Mesodermal cell (in vitro differentiated cells): ENCODE results near the gene SPATA13.

Source experiments
- H3K27ac ChIP-seq: 2 replicates; pipeline ENCODE4 v1.7.0; 2013; ENCODE audit warnings: mild to moderate bottlenecking, low read depth, low read length, moderate library complexity; ENCODE audit not compliant: severe bottlenecking
- H3K36me3 ChIP-seq: 2 replicates; pipeline ENCODE4 v1.7.1; 2013; ENCODE audit warnings: mild to moderate bottlenecking, low read length, moderate library complexity; ENCODE audit not compliant: control insufficient read depth, insufficient read depth
- H3K4me1 ChIP-seq: one replicate; pipeline ENCODE4 v1.7.1; 2013; ENCODE audit warnings: mild to moderate bottlenecking, low read length; ENCODE audit not compliant: insufficient read depth, control insufficient read depth, poor library complexity, severe bottlenecking
- H3K4me3 ChIP-seq: 2 replicates; pipeline ENCODE4 v1.7.0; 2013; ENCODE audit warnings: low read length, control low read depth, mild to moderate bottlenecking; ENCODE audit not compliant: insufficient read depth, poor library complexity, severe bottlenecking; ENCODE audit errors: extremely low read depth
- H3K9me3 ChIP-seq: 2 replicates; pipeline ENCODE4 v1.7.1; 2013; ENCODE audit warnings: mild to moderate bottlenecking, low read length, moderate library complexity; ENCODE audit not compliant: control insufficient read depth
- WGBS, 2 experiments: methylation state at CpG; one replicate each; pipeline ENCODE4 v1.1.5; 2013; ENCODE audit warnings: missing lambda C conversion rate in 2 of 2; ENCODE audit not compliant: insufficient coverage in 2 of 2; 5-methylcytosine and 5-hydroxymethylcytosine counted together

The SPATA13 gene

DNA sequence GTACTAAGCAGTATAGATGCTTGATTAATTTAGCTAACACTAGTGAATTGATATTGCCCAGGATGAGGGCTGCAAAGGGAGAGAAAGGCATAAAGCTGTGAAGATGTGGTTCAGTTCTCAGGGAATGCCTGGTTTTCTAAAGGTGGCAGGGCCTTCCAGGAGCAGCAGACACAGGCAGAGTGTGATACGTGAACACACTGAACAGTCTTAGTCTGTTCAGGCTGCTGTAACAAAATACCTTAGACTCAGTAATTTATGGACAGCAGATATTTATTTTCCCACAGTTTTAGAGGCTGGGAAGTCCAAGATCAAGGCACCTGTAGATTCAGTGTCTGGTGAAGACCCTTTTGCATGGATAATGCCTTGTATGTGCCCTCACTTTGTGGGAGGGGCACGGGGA, 8.7 kb upstream of the SPATA13 start:
- Histone ChIP-seq H3K36me3 (no peaks in the 10 kb centered on the region), H3K27ac (no peak overlapping the region), H3K4me3 (no peak overlapping the region), H3K9me3 (no peaks in the 10 kb centered on the region), H3K4me1 (peaks cover 25% of the 10 kb centered on the region)
- WGBS, 2 experiments: 92 to 93% methylated on average over 2 of the region's 2 CpGs

DNA sequence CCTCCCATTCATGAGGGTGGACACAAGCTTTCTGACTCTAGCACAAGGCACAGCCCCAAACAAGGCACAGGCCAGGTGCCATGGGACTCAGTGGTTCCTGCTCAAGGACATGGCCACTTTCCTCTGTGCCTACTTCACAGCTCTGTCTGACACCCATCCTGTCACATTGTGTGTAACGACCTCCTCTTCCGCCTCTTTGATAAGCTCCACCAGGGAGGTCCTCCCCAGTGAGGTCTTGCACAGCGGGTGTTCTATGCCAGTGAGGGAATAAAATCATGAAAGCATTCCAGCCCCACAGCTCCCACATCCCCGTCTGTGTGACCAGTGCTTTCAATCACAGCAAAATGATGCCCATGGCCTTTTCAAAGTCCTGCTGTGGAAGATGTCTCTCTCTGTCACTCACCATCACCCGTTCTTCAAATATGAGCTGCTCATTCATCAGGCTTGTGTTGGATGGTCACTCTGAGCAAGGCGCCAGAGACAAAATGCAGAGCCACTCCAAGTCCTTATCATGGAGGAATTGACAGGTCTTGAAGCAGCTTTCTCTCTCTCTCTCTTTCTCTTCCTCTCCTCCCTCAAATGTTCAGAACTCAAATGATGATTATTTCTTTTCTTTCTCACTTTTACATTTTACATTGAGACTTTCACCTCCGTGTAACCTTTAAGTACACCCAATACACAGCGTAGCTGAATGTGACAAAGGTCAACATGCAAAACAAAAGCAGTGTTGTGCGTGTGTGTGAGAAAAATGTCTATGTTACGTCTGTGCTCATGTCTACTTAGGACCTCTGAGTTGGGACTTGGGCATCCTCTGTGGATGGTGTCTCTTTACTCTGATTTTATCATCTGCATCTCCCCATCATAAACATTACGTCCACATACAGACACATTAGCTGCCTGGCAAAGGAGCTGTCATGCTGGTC, 8.0 kb upstream of the SPATA13 start:
- Histone ChIP-seq H3K27ac (no peak overlapping the region), H3K4me1 (peaks cover 18% of the 10 kb centered on the region), H3K4me3 (no peak overlapping the region), H3K9me3 (no peaks in the 10 kb centered on the region), H3K36me3 (no peaks in the 10 kb centered on the region)
- WGBS, 2 experiments: 79 to 80% methylated on average over 5 to 7 of the region's 11 CpGs

DNA sequence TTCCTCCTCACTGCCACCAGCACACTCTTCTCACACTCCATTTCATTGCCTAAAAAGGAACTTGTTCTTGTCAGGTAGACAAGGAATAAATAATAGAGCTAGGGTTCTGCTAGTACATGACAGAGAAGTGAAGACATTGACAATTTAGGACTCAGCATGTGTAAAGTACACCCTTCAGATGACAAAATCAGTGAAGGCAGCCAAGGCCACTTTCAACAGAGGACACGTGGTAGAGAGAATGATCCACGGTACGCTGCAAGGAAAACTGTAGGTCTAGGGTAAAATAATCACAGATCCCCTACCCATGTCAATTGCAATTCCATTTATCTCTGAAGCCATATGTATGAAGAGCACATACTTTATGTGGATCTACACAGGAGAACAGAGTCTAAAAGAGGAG, 7.2 kb upstream of the SPATA13 start:
- no peaks in the 10 kb centered on the region for H3K9me3 ChIP-seq
- WGBS, 2 experiments: no CpG with 5 or more reads among the region's 3 CpGs
- no peak overlapping the region for H3K27ac ChIP-seq
- H3K4me3 ChIP-seq: no peak overlapping the region
- peaks cover 14% of the 10 kb centered on the region for H3K4me1 ChIP-seq
- no peaks in the 10 kb centered on the region for H3K36me3 ChIP-seq

DNA sequence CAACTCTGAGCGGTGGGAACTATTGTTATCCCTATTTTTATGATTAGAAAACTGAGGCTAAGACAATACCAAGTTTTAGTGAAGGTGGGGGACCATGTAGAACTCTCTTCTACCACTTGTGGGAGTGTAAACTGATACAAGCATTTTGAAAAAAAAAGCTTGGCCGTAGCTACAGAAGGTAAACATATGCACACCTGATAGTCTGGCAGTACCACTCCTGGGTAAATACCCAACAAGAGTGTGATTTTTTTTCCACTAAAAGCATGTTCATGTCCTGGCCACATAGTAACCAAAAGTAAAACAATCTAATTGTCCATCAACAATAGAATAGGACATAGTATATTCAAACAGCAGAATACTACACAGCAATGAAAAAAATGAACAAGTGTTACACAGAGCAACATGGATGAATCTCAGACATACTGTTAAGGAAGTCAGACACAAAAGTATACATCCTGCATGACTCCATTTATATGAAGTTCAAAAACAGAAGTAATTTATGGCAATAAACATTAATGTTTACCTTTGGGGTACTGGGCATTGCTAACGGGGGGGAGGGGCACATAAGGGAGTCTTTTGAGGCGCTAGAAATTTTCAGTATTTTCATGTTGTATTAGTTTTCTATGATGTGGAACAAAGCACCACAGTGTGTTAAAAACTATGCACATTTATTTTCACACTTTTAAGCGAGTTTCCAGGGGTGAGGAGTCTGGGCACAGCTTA, 6.4 kb upstream of the SPATA13 start:
- no peak overlapping the region for H3K27ac ChIP-seq
- no peak overlapping the region for H3K4me3 ChIP-seq
- H3K4me1 ChIP-seq: peaks cover 12% of the 10 kb centered on the region
- H3K36me3 ChIP-seq: no peaks in the 10 kb centered on the region
- no peaks in the 10 kb centered on the region for H3K9me3 ChIP-seq
- 92 to 100% methylated on average over 1 to 2 of the region's 5 CpGs for WGBS, 2 experiments

DNA sequence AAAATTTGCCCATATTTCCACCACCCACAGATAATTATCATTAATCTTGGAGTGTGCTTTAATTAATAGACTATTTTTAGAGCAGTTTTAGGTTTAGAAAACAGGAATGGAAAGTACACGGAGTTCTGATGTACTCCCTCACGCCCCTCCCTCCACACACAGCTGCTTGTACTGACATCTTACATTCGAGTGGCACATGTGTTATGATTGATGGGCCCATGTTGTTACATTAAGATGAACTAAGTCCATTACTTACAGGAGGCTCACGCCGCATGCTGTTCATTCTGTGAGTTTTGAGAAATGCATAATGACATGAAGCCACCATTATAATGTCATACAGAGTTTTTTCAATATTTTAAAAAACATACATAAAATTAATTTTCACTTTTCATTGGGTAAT, 1.2 kb upstream of the SPATA13 start:
- Histone ChIP-seq H3K4me3 (no peak overlapping the region), H3K9me3 (no peaks in the 10 kb centered on the region), H3K36me3 (peaks cover 5% of the 10 kb centered on the region), H3K27ac (no peak overlapping the region), H3K4me1 (peaks cover 18% of the 10 kb centered on the region)
- WGBS, 2 experiments: no CpG with 5 or more reads among the region's 5 CpGs

DNA sequence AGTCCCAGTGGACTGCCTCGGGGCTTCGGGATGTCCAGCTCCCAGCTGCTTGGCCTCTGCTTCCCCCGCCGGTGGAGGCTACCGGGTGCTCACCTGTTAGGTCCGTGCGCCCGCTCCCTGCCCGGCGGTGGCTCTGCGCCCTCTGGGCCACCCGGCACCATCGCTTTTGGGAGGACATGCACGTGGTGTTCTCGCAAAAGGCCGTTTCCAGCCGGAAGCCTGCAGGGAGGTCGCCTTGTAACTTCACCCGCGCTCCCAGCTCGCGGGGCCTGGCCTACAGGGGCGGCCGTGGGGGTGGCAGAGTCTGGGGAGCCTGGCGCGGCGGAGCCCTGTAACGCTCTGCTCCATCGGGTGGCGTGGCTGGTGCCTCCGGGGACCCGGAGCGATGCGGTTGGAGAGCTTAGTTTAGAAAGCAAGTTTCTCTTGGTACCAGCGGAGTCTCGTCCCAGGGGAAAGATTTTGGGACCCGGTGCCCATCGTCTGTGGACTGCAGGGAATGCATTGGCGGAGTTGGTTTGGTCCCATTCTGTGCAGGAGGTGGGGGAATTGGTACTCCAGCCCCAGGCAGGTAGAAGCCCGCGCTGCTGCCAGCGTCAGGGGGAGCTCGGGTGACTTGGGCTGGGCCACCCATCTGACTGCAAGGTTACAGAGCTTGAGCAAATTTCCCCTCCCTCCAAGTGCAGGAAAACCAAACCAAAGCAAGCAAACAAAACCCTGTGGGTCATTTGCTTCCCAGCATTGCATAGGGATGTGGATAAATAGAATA, 673 bp downstream of the SPATA13 start:
- Histone ChIP-seq H3K36me3 (peaks cover 18% of the 10 kb centered on the region), H3K4me3 (peak overlapping the region; percentile 84), H3K27ac (no peak overlapping the region), H3K4me1 (peaks cover 18% of the 10 kb centered on the region), H3K9me3 (no peaks in the 10 kb centered on the region)
- 0% methylated on average over 32 to 42 of the region's 43 CpGs for WGBS, 2 experiments

DNA sequence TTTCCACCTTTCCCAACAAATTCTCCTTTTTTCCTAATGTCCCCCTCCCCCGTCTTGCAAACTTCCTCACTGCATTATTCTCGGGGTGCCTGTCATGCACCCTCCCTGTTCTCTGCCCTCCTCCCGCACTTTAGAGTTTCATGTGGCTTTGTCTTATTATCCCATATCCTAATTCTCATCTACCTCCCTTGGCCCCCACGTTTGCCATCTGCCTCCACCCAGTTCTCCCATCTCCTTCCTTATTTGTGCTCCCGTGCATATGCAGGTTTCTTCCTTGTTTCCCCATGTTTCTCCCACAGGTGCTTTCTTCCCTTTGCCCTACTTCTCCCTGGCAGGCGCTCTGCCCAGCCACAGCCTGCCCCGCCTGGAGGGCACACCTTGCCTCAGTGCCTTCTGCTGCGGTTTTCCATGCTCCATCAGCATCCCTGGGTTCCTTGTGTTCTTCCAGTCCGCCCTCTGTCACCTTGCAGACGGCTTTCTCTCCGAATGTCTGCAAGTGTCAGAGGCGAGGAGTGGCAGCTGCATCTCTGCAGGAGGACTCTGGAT, 1.5 kb downstream of the SPATA13 start:
- H3K27ac ChIP-seq: no peak overlapping the region
- no peaks in the 10 kb centered on the region for H3K9me3 ChIP-seq
- WGBS, 2 experiments: 59 to 75% methylated on average over 12 of the region's 12 CpGs
- peak overlapping the region; percentile 84 for H3K4me3 ChIP-seq
- peaks cover 18% of the 10 kb centered on the region for H3K4me1 ChIP-seq
- H3K36me3 ChIP-seq: peaks cover 25% of the 10 kb centered on the region

DNA sequence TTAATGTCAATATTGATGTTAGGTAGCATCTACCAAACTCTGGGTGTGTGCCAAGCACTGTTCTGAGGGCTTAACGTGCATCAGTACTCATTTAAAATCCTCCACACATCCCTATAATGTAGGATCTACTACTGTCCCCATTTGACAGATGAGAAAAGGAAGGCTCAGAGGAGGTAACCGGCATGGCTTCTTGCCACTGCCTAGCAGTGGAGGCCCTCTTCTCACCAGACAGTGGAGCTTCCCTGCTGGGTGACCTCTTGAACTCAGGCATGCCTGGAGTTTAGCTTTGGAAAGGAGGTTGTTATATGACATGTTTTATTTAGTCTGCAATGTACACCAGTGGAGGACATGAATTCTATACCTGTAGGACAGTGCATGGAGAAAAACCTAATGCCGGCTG, 2.1 kb downstream of the SPATA13 start:
- no peaks in the 10 kb centered on the region for H3K9me3 ChIP-seq
- peak overlapping the region; percentile 84 for H3K4me3 ChIP-seq
- H3K4me1 ChIP-seq: peaks cover 18% of the 10 kb centered on the region
- 20 to 100% methylated on average over 1 of the region's 3 CpGs for WGBS, 2 experiments
- peaks cover 29% of the 10 kb centered on the region for H3K36me3 ChIP-seq
- H3K27ac ChIP-seq: no peak overlapping the region

DNA sequence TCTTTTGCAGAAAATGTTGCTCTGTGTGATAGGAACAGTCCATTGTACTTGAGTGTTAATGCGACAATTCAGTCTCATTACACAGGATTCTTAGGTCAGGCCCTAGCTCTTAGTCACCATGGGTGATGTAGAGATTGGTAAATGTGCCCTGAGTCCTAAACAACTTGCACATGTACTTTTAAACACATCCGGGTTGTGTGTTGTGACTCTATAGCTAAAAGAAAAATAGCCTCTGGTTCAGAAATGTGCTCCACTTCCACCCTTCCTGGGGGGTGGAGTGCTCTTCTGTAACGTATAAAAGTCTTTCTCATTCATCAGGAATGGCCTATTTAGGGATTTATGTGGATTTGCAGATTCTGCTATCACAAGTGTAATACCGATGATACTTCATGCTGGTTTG, 5.2 kb downstream of the SPATA13 start:
- WGBS, 2 experiments: 93 to 94% methylated on average over 2 of the region's 4 CpGs
- Histone ChIP-seq H3K4me3 (no peak overlapping the region), H3K36me3 (peaks cover 33% of the 10 kb centered on the region), H3K4me1 (peaks cover 12% of the 10 kb centered on the region), H3K9me3 (no peaks in the 10 kb centered on the region), H3K27ac (no peak overlapping the region)

DNA sequence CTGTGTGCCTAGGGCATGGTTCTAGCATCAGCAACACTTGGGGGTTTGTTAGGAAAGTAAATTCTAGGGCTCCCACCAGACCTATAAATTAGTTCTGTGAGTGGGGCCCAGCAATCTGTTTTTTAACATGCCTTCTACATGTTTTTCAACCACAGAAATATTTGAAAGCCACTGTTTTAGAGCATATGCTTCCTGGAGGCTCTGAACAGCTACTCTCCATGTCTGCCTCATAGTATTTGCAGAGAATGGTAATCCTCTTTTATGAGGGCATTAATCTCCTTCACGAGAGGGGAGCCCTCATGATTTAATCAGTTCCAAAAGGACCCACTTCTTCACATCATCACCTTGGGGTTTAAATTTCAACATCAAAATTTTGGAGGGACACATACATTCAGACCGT, 6.0 kb downstream of the SPATA13 start:
- H3K9me3 ChIP-seq: no peaks in the 10 kb centered on the region
- peaks cover 36% of the 10 kb centered on the region for H3K36me3 ChIP-seq
- H3K27ac ChIP-seq: no peak overlapping the region
- H3K4me3 ChIP-seq: no peak overlapping the region
- H3K4me1 ChIP-seq: peaks cover 10% of the 10 kb centered on the region
- 67 to 100% methylated on average over 1 to 2 of the region's 2 CpGs for WGBS, 2 experiments
